Activated CD8-positive, alpha-beta memory T cell treated with anti-CD3 and anti-CD28 coated beads for 36 hours (primary cell): Measurements from ENCODE around the gene PHF10. TPM values are rescaled to one million over a fixed set of nuclear protein-coding genes. Genes with fewer than 3 reads are reported as not detected.

Experiments used
- CTCF ChIA-PET: fragments of 350-600 bp; sonication (Branson Sonifier 250); formaldehyde crosslinking; loops from one replicate; lab custom pipeline; 2021; ENCODE audit warnings: antibody characterized with exemption; lab: Charles Lee
- POLR2A ChIA-PET: fragments of 350-600 bp; sonication (Branson Sonifier 250); formaldehyde crosslinking; loops from one replicate; lab custom pipeline; 2021; ENCODE audit warnings: antibody characterized with exemption; lab: Charles Lee
- total RNA-seq, 2 experiments: library from RNA; stranded (reverse); gene quantifications; one replicate each; pipeline ENCODE4 v1.2.3, GENCODE V29; 2021

Gene PHF10
- total RNA-seq, 2 experiments from 2014 or later, result 75.5 to 78.9 TPM

DNA sequence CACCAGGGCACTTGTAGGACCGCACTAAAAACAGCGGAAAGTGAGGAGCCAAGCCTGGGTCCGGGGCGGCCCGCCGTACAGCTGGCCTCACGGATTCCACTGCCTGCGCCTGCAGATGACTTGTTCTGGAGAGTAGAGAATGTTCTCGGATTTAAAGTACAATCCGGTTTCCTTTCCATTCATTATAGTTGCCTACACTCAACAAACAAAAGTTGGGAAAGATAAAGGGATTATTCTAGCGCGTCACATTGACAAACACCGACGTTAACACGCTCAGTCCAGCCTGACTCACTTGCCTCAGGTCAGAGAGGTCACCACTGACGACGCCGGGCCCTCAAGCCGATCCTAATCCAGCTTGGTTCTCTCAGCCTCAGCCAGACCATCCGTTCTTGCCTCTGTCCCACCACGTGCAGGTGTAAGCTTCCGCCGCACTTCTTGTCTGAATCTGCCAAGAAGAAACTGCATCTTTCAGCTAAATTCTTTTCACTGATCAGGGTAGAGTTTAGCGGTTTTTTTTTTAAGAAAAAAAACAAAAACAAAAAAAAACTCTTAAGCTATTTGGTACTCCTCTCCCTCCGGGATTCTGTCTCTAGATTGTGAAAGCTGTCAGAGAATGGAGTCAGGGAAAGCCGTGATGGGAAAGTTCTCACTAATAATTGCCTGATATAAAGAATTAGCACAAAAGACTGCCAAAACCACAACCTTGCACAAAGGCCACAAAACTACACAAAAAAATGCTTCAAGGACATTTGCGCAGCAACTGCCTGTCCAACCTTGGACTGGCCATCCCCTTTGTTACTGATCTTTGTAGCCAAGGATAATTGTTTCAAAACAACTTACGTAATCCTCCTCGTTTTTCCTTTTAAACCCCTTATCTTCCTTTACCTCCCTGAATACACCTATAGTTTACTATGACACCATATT is 1.1 kb upstream of the PHF10 start:
- ChIA-PET POLR2A (interaction anchor here (0.5 to 5.8 kb wide), 5 partner anchors 22 to 859 kb away, joined by 3 to 68 read pairs (median 4); partner anchors contain the start of genes C6orf120, DYNLT2, ERMARD and PDCD2), CTCF (interaction anchor here (0.7 to 1.4 kb wide), 3 partner anchors 24 to 94 kb away, joined by 3 to 4 read pairs (median 3); partner anchors contain the start of genes C6orf120 and WDR27)

DNA sequence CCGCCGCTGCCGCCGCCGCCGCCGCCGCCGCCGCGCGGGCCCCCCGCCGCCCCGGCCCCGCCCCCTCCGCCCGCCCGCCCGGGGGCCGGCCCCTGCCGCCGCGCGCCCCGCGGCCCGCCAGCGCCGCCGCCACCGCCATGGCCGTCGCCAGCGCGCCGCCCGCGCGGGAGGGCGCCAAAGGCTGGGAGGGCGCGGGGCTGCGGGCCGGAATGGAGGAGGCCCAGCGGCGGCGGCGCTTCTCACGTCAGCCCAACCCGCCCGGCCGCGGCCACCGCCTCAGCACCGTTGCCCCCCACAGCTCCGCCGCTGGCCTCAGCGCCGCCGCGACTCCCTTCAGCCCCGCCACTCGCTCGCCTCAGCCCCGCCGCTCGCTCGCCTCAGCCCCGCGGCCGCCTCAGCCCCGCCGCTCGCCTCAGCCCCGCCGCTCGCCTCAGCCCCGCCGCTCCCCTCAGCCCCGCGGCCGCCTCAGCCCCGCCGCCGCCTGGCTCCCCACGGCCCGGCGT is 258 bp downstream of the PHF10 start:
- POLR2A ChIA-PET, result interaction anchor here (0.6 to 5.8 kb wide), 6 partner anchors 15 to 860 kb away, joined by 3 to 68 read pairs (median 6); partner anchors contain the start of genes C6orf120, DYNLT2, ERMARD and PDCD2
- CTCF ChIA-PET, result interaction anchor here (1.4 to 2.8 kb wide), 2 partner anchors 22 to 26 kb away, joined by 3 to 9 read pairs; partner anchors contain the start of genes C6orf120 and WDR27

DNA sequence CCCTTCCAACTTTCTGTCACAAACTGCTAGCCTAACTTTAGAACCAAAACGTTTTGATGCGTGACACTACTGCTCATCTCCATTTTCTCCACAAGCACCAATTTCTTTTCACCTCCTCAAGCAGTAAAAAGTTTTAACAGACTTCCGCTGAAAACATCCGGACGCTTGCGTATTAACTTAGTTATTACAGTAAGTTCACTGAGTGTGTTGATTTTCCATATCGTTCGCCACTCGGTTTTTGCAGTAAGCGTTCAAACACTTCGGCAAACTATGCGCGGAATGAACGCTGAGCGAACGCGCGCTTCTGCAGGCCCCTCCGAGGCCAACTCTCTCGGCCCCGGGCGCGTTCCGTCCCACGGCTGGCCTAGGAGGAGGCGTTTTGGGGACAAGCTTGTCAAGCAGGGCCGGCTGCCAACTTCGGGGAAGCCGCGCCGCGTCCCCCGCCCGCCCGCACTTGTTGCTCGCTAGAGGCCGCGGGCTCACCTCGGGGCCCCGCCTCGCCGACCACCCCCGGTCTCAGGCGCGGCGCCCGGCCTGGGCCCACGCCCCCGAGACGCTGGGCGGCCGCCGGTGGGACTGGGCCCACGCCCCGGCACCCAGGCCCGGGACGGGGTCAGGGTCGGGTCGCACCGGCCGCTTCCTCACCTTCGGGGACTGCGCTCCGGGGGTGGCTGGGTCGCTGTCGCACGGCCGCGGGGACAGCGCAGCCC is 945 bp downstream of the PHF10 start:
- ChIA-PET POLR2A (interaction anchor here (1.2 to 5.8 kb wide), 4 partner anchors 14 to 134 kb away, joined by 3 to 68 read pairs (median 22); partner anchors contain the start of genes C6orf120, DYNLT2, ERMARD and WDR27), CTCF (interaction anchor here (1.4 to 2.8 kb wide), 2 partner anchors 22 to 27 kb away, joined by 3 to 9 read pairs; partner anchors contain the start of genes C6orf120 and WDR27)

GRCh38 chr6:169722362-169723199 is 1.7 kb downstream of the PHF10 start:
- CTCF ChIA-PET, result interaction anchor here (2.8 kb wide), 1 partner anchor 21 kb away, joined by 9 read pairs; the partner anchor contains the start of genes C6orf120 and WDR27
- POLR2A ChIA-PET, result interaction anchor here (0.6 to 5.8 kb wide), 5 partner anchors 13 to 412 kb away, joined by 3 to 68 read pairs (median 8); partner anchors contain the start of genes C6orf120, DYNLT2, ERMARD and WDR27

- POLR2A ChIA-PET, result interaction anchor here (1.5 to 5.8 kb wide), 2 partner anchors 17 kb away, joined by 3 to 68 read pairs; partner anchors contain the start of genes C6orf120 and WDR27
- CTCF ChIA-PET, result interaction anchor here (1.6 kb wide), 1 partner anchor 19 kb away, joined by 3 read pairs; the partner anchor contains the start of genes C6orf120 and WDR27
Measured at GRCh38 chr6:169720207-169720855, 4.0 kb downstream of the PHF10 start.

DNA sequence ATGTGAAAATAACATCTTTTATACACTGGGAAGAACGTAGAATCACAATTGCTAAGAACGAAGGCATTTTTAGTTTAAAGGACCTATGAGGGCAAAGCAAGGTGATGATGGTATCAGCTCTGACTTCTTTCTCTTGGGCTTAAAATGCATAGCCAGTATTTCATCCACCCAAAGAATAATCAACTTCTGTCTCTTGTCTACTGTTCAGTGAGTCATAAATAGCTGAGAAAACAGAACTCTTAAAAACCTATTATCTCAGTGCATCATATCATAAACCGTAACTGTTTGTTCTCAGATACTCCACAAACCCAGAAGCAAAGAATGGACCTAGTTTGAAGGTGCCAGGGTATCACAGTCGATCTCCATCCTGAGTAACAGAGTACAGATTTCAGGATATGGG is 5.2 kb downstream of the PHF10 start:
- ChIA-PET CTCF (interaction anchor here (0.9 to 1.6 kb wide), 2 partner anchors 10 to 18 kb away, joined by 3 read pairs; partner anchors contain the start of genes C6orf120 and WDR27), POLR2A (interaction anchor here (1.5 kb wide), 1 partner anchor 15 kb away, joined by 3 read pairs; no protein-coding TSS in a partner anchor)

- CTCF ChIA-PET, result no interaction called here
- POLR2A ChIA-PET, result interaction anchor here (0.6 kb wide), 1 partner anchor 49 kb away, joined by 4 read pairs; no protein-coding TSS in a partner anchor
Measured at GRCh38 chr6:169714595-169714994, 9.7 kb downstream of the PHF10 start.

DNA sequence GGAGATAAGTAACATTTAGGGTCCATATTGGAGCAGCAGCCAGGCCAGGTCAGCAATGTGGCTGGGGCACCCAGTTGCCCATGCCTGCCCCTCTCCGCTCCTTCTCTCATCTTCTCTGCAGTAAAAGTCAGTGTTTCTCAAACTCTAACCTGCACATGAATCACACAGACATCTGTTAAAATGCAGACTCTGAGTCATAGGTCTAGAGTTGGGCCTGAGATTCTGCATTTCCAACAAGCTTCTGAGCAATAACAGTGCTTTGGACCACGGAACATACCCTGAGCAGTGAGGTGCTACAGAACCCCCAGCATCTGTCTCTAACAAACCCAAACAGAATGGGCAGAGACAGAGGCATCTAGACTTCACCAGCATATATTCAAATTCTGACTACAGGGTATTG is 10.1 kb downstream of the PHF10 start:
- CTCF ChIA-PET, result no interaction called here
- POLR2A ChIA-PET, result no interaction called here

DNA sequence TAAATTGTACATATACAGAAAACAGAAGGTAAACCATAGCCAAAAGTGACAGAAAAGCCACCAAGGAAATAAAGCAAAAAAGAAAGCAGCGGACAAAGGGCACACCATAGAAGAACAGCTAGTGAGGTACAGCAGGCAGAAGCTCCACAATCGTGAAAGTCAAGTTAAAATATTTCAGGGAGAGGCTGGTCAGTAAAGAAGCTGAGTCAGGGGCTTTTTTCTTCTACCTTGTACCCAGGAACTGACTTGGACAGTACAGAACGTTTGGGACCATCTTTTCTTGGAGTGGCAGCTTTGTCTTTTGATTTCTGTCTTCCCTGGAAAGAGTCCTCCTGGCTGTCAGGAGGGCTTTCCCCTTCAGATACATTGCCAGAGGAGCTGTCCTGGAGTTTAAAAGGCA is 14.3 kb downstream of the PHF10 start:
- ChIA-PET POLR2A (interaction anchor here (2.4 kb wide), 1 partner anchor 13 kb away, joined by 8 read pairs; no protein-coding TSS in a partner anchor), CTCF (interaction anchor here (0.8 kb wide), 1 partner anchor 9 kb away, joined by 3 read pairs; no protein-coding TSS in a partner anchor)

- ChIA-PET CTCF (interaction anchor here (0.8 kb wide), 1 partner anchor 10 kb away, joined by 3 read pairs; no protein-coding TSS in a partner anchor), POLR2A (interaction anchor here (2.4 kb wide), 1 partner anchor 13 kb away, joined by 8 read pairs; no protein-coding TSS in a partner anchor)
Measured at GRCh38 chr6:169709293-169709692, 15.0 kb downstream of the PHF10 start.

DNA sequence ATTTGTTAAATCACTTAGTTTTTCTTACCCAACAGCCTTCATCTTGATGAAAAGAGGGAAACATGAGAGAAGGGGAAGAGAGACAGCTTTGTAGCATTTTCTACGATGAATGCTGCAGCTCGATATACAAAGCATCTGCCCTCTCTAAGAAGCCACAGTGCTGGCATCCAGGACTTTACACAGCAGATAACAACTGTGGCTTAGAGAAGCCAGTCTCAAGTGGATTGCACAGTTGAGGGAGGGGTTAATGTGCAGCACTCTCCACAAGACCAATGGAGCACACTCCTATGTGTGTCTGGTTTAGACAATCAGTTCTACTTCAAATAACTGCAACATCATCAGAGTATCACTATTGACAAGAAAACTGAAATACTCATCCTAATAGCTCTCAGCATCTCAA is 16.5 kb downstream of the PHF10 start:
- POLR2A ChIA-PET, result no interaction called here
- CTCF ChIA-PET, result no interaction called here

DNA sequence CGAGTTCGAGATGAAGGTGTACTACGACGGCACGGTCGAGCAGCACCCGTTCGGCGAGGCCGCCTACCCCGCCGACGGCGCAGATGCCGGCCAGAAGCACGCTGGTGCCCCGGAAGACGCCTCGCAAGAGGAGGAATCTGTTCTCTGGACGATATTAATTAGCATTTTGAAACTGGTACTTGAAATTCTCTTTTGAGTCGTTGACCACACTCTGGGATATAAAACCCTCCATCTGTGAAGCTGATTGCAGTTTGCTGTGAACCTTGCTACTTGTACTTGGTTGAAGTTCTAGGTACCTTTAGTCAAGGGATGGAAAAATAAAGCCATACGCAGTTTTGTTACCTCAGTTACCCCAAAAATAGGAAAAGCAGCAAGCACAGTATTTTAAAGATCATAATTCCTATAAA is 21.5 kb downstream of the PHF10 start:
- CTCF ChIA-PET, result interaction anchor here (2.6 kb wide), 1 partner anchor 20 kb away, joined by 9 read pairs; the partner anchor contains the start of gene PHF10
- POLR2A ChIA-PET, result interaction anchor here (1.0 to 4.6 kb wide), 3 partner anchors 20 to 881 kb away, joined by 3 to 68 read pairs (median 23); partner anchors contain the start of genes DYNLT2, ERMARD, PDCD2 and PHF10

DNA sequence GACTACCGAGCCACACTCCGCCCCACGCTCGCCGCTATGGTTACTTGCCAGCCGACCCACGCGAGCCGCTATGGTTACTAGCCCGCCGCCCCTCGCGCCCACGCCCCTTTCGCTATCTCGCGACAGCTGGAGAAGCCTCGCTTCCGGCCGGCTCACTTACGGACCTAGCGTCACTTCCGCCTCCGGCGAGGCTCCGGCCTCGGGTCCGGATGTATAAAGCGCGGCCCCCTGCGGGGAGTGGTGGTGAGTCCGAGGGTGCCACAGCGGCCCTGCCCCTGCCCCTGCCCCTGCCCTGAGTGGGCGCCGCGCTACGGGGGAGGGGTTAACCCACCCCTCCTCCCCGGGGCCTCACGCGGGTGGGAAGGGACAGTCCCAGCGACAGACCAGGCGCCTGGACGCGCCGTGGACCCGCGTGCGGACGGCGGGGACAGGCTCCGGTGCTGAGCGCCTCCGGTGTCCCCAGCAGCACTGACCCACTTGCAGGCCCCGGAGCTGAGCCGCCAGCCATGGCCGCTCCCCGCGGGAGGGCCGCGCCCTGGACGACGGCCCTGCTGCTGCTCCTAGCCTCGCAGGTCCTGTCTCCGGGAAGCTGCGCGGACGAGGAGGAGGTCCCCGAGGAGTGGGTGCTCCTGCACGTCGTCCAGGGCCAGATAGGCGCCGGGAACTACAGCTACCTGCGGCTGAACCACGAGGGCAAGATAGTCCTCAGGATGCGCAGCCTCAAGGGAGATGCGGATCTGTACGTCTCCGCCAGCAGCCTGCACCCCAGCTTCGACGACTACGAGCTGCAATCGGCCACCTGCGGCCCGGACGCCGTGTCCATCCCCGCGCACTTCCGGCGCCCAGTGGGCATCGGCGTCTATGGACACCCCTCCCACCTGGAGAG is 22.1 kb downstream of the PHF10 start, which contains the start of the genes C6orf120 and WDR27:
Gene C6orf120, plus strand, starts transcription at position 173 of the 886 bp plus-strand sequence. Its CDS starts 334 bp downstream, at position 507.
Gene WDR27, minus strand, starts transcription at position 76 of the 886 bp plus-strand sequence. CDS start 13,024 bp downstream, outside the sequence.
- ChIA-PET POLR2A (interaction anchor here (0.6 to 4.6 kb wide), 6 partner anchors 21 to 882 kb away, joined by 3 to 68 read pairs (median 3); partner anchors contain the start of genes DYNLT2, ERMARD, PDCD2 and PHF10), CTCF (interaction anchor here (1.0 to 2.6 kb wide), 5 partner anchors 13 to 28 kb away, joined by 3 to 9 read pairs (median 3); partner anchors contain the start of gene PHF10)

DNA sequence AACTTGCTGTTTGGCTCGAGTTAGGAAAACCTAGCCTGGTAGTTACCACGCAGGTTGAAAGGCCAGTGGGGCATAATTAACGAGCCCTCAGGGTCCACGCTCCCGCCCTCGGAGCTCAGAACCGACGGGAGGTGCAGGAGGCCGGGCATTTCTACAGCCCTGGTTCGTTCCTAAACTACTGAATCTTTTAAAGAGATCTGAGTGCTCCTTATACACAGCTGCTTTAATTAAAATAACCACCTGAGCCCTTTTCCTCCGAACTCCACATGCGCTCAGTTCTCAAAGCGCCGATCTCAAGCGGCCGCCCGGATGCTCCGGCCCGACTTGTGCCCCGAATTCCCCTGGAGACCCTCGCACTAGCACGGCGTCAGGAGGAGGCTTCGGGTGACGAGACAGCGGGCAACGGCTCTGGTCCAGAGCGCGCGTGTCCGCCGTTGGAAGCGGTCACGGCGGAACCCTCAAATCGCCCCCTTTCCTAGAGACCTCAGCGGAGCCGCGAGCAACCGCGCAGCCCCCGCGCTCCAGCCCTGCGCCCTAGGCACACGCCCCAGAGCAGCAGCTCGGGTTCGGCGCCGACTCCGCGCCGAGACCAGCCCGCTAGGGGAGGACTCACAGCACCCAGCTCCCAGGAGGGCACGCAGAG is 22.9 kb downstream of the PHF10 start:
- POLR2A ChIA-PET, result interaction anchor here (0.6 to 4.6 kb wide), 7 partner anchors 22 to 883 kb away, joined by 3 to 68 read pairs (median 3); partner anchors contain the start of genes DYNLT2, ERMARD, PDCD2 and PHF10
- CTCF ChIA-PET, result interaction anchor here (1.0 to 2.6 kb wide), 6 partner anchors 8 to 28 kb away, joined by 3 to 9 read pairs (median 3); partner anchors contain the start of gene PHF10
